Trophoblast cell (in vitro differentiated cells and primary cell): ENCODE data around the gene USP24.

Source experiments
- DNase-seq, 2 donors: peaks; one replicate each; pipeline ENCODE4 v3.0.0-alpha.2; 2016
- H2AFZ ChIP-seq: 2 replicates; pipeline ENCODE4 v1.6.1; 2013; ENCODE audit warnings: low read length, moderate library complexity, mild to moderate bottlenecking; ENCODE audit not compliant: insufficient read depth, poor library complexity
- H2AK5ac ChIP-seq: 2 replicates; pipeline ENCODE4 v1.6.1; 2013; ENCODE audit warnings: mild to moderate bottlenecking, low read length
- H2BK120ac ChIP-seq: 2 replicates; pipeline ENCODE4 v1.6.1; 2013; ENCODE audit warnings: low read length, mild to moderate bottlenecking, moderate library complexity; ENCODE audit not compliant: insufficient read depth, poor library complexity
- H2BK12ac ChIP-seq: 2 replicates; pipeline ENCODE4 v1.6.1; 2013; ENCODE audit warnings: mild to moderate bottlenecking, low read length, moderate library complexity
- H2BK5ac ChIP-seq: 2 replicates; pipeline ENCODE4 v1.6.1; 2013; ENCODE audit warnings: low read length, low read depth, moderate library complexity, mild to moderate bottlenecking; ENCODE audit not compliant: poor library complexity
- H3K14ac ChIP-seq: 2 replicates; pipeline ENCODE4 v1.6.1; 2013; ENCODE audit warnings: mild to moderate bottlenecking, low read length
- H3K18ac ChIP-seq: 2 replicates; pipeline ENCODE4 v1.6.1; 2013; ENCODE audit warnings: mild to moderate bottlenecking, low read length
- H3K23ac ChIP-seq: 2 replicates; pipeline ENCODE4 v1.6.1; 2013; ENCODE audit warnings: low read length
- H3K27ac ChIP-seq: 2 replicates; pipeline ENCODE4 v1.5.1; 2013; ENCODE audit warnings: low read depth, mild to moderate bottlenecking, inconsistent platforms, low read length, moderate library complexity
- H3K27me3 ChIP-seq: 2 replicates; pipeline ENCODE4 v1.6.1; 2013; ENCODE audit warnings: inconsistent platforms, mild to moderate bottlenecking, low read length, moderate library complexity; ENCODE audit not compliant: insufficient read depth
- H3K36me3 ChIP-seq, 2 experiments: 1 replicate in 1 of 2; 2 replicates in 1 of 2; pipeline ENCODE4 v1.6.1; 2013; ENCODE audit warnings: low read length in 2 of 2, mild to moderate bottlenecking in 2 of 2, moderate library complexity in 1 of 2; ENCODE audit not compliant: insufficient read depth in 2 of 2, control insufficient read depth in 1 of 2
- H3K4ac ChIP-seq: 2 replicates; pipeline ENCODE4 v1.6.1; 2013; ENCODE audit warnings: low read depth, mild to moderate bottlenecking, low read length, moderate library complexity
- H3K4me1 ChIP-seq, 2 experiments: 1 replicate in 1 of 2; 2 replicates in 1 of 2; pipeline ENCODE4 v1.6.1; 2013; ENCODE audit warnings: low read length in 2 of 2, mild to moderate bottlenecking in 2 of 2, moderate library complexity in 1 of 2; ENCODE audit not compliant: insufficient read depth in 2 of 2, control insufficient read depth in 1 of 2
- H3K4me2 ChIP-seq: 2 replicates; pipeline ENCODE4 v1.6.1; 2013; ENCODE audit warnings: inconsistent platforms, mild to moderate bottlenecking, low read length, moderate library complexity
- H3K4me3 ChIP-seq: 2 replicates; pipeline ENCODE4 v1.5.1; 2013; ENCODE audit warnings: mild to moderate bottlenecking, low read depth, low read length, inconsistent platforms
- H3K79me1 ChIP-seq: one replicate; pipeline ENCODE4 v1.6.1; 2013; ENCODE audit warnings: low read length
- H3K79me2 ChIP-seq: 2 replicates; pipeline ENCODE4 v1.6.1; 2013; ENCODE audit warnings: low read length, mild to moderate bottlenecking; ENCODE audit not compliant: control insufficient read depth, insufficient read depth, poor library complexity
- H3K9ac ChIP-seq: 2 replicates; pipeline ENCODE4 v1.6.1; 2013; ENCODE audit warnings: mild to moderate bottlenecking, low read length
- H3K9me3 ChIP-seq: 2 replicates; pipeline ENCODE4 v1.6.1; 2013; ENCODE audit warnings: low read depth, mild to moderate bottlenecking, control low read depth, inconsistent platforms, low read length; ENCODE audit not compliant: insufficient read depth
- H4K12ac ChIP-seq: 2 replicates; pipeline ENCODE4 v1.6.1; 2013; ENCODE audit warnings: low read depth, mild to moderate bottlenecking, low read length, moderate library complexity
- H4K8ac ChIP-seq: 2 replicates; pipeline ENCODE4 v1.6.1; 2013; ENCODE audit warnings: low read depth, mild to moderate bottlenecking, low read length, moderate library complexity
- H4K91ac ChIP-seq: one replicate; pipeline ENCODE4 v1.6.1; 2013; ENCODE audit warnings: low read depth, mild to moderate bottlenecking, low read length, moderate library complexity
- WGBS: extraction: QIAGEN DNeasy Blood & Tissue Kit; methylation state at CpG from one replicate; pipeline ENCODE4 v1.1.7; 2013; ENCODE audit warnings: missing lambda C conversion rate; ENCODE audit not compliant: insufficient read length, insufficient coverage; ENCODE audit errors: extremely low coverage; 5-methylcytosine and 5-hydroxymethylcytosine counted together

USP24 gene

DNA sequence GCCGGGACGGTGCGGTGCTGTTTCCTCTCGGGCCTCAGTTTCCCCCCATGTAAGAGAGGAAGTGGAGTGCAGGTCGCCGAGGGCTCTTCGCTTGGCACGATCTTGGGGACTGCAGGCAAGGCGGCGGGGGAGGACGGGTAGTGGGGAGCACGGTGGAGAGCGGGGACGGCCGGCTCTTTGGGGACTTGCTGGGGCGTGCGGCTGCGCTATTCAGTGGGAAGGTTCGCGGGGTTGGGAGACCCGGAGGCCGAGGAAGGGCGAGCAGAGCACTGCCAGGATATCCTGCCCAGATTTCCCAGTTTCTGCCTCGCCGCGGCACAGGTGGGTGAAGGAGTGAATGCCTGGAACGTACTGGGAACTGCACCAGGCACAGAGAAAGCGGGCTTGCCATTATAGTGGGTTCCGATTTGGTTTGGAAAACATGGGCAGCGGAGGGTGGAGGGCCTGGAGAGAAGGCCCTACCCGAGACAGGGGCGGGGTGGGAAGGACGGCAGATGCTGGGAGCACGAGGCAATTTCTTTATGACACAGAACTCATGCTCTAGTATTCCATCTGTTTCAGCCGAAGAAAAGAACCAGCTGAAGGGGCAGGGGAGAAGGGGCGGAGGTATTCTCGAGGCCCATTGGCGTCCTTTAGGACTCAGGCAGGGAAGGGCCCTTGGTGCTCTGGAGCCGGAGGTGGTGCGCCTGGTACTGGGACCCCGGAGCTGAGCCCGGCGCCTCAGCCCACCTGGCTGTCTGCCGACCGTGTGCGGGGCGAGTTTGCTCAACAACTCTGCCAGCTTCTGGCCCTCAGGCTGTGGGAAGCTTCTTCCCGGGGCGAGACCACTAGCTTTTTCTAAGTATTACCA, 174.9 kb downstream of the USP24 start:
- H3K9ac ChIP-seq, result no peak overlapping the region
- no peak overlapping the region for H2BK5ac ChIP-seq
- H3K9me3 ChIP-seq, result peaks cover 4% of the 10 kb centered on the region
- no peak overlapping the region for H2AFZ ChIP-seq
- no peak overlapping the region for H4K12ac ChIP-seq
- H3K4me3 ChIP-seq, result peak overlapping the region; percentile 62
- peak overlapping the region; percentile 66 for H3K4me2 ChIP-seq
- H2BK120ac ChIP-seq, result no peak overlapping the region
- no peak overlapping the region for H3K18ac ChIP-seq
- H2AK5ac ChIP-seq, result no peak overlapping the region
- H3K4ac ChIP-seq, result no peak overlapping the region
- no peak overlapping the region for H3K14ac ChIP-seq
- H4K91ac ChIP-seq, result no peak overlapping the region
- H3K27me3 ChIP-seq, result peaks cover 40% of the 10 kb centered on the region
- H3K23ac ChIP-seq, result no peak overlapping the region
- peaks cover 7 to 9% of the 10 kb centered on the region in 2 experiments for H3K4me1 ChIP-seq
- H4K8ac ChIP-seq, result no peak overlapping the region
- WGBS, result no CpG with 5 or more reads among the region's 49 CpGs
- H3K36me3 ChIP-seq, result no peaks in the 10 kb centered on the region
- no peaks in the 10 kb centered on the region for H3K79me1 ChIP-seq
- H2BK12ac ChIP-seq, result no peak overlapping the region
- no peaks in the 10 kb centered on the region for H3K79me2 ChIP-seq
- no peak overlapping the region for H3K27ac ChIP-seq
- DNase-seq, result no peak

DNA sequence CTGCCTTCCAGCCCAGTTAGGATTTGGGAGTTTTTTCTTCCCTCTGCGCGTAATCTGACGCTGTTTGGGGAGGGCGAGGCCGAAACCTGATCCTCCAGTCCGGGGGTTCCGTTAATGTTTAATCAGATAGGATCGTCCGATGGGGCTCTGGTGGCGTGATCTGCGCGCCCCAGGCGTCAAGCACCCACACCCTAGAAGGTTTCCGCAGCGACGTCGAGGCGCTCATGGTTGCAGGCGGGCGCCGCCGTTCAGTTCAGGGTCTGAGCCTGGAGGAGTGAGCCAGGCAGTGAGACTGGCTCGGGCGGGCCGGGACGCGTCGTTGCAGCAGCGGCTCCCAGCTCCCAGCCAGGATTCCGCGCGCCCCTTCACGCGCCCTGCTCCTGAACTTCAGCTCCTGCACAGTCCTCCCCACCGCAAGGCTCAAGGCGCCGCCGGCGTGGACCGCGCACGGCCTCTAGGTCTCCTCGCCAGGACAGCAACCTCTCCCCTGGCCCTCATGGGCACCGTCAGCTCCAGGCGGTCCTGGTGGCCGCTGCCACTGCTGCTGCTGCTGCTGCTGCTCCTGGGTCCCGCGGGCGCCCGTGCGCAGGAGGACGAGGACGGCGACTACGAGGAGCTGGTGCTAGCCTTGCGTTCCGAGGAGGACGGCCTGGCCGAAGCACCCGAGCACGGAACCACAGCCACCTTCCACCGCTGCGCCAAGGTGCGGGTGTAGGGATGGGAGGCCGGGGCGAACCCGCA, 175.7 kb downstream of the USP24 start, which contains the start of gene PCSK9:
TSS of gene PCSK9 (plus strand) at position 207 of the 741 bp plus-strand sequence. CDS start at position 497, 290 bp downstream.
- no peak within 1 kb of the TSS for H2BK5ac ChIP-seq

DNA sequence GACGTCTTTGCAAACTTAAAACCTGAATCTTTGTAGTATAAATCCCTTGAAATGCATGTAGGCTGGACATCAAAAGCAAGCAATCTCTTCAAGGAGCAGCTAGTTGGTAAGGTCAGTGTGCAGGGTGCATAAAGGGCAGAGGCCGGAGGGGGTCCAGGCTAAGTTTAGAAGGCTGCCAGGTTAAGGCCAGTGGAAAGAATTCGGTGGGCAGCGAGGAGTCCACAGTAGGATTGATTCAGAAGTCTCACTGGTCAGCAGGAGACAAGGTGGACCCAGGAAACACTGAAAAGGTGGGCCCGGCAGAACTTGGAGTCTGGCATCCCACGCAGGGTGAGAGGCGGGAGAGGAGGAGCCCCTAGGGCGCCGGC, 176.2 kb downstream of the USP24 start:
- peaks cover 4% of the 10 kb centered on the region for H3K9me3 ChIP-seq
- H4K12ac ChIP-seq, result no peak overlapping the region
- no peak overlapping the region for H3K27ac ChIP-seq
- H3K36me3 ChIP-seq, result no peaks in the 10 kb centered on the region
- WGBS, result no CpG with 5 or more reads among the region's 9 CpGs
- H3K4me2 ChIP-seq, result peak overlapping the region; percentile 66
- no peak overlapping the region for H4K91ac ChIP-seq
- H3K79me1 ChIP-seq, result no peaks in the 10 kb centered on the region
- no peak overlapping the region for H4K8ac ChIP-seq
- no peak overlapping the region for H2BK12ac ChIP-seq
- no peaks in the 10 kb centered on the region for H3K79me2 ChIP-seq
- no peak overlapping the region for H2AK5ac ChIP-seq
- H2BK120ac ChIP-seq, result no peak overlapping the region
- peaks cover 40% of the 10 kb centered on the region for H3K27me3 ChIP-seq
- H3K9ac ChIP-seq, result no peak overlapping the region
- H2BK5ac ChIP-seq, result no peak overlapping the region
- no peak overlapping the region for H3K4me3 ChIP-seq
- no peak overlapping the region for H3K14ac ChIP-seq
- H3K4me1 ChIP-seq, result peaks cover 7 to 9% of the 10 kb centered on the region in 2 experiments
- H3K18ac ChIP-seq, result no peak overlapping the region
- DNase-seq, result no peak
- no peak overlapping the region for H2AFZ ChIP-seq
- no peak overlapping the region for H3K23ac ChIP-seq
- no peak overlapping the region for H3K4ac ChIP-seq

More for the DNA sequence above, 175.7 kb downstream of the USP24 start, which contains the start of gene PCSK9:
- WGBS, result no CpG with 5 or more reads among the region's 67 CpGs
- peaks cover 4% of the 10 kb centered on the region for H3K9me3 ChIP-seq
- no peak within 1 kb of the TSS for H3K14ac ChIP-seq
- no peak for DNase-seq
- no peaks in the 10 kb centered on the region for H3K36me3 ChIP-seq
- no peak within 1 kb of the TSS for H4K8ac ChIP-seq
- H2AFZ ChIP-seq, result no peak within 1 kb of the TSS
- no peak within 1 kb of the TSS for H4K91ac ChIP-seq
- H3K4ac ChIP-seq, result no peak within 1 kb of the TSS
- H2BK120ac ChIP-seq, result no peak within 1 kb of the TSS
- H4K12ac ChIP-seq, result no peak within 1 kb of the TSS
- no peaks in the 10 kb centered on the region for H3K79me1 ChIP-seq
- no peak within 1 kb of the TSS for H2BK12ac ChIP-seq
- H3K9ac ChIP-seq, result no peak within 1 kb of the TSS
- H3K27me3 ChIP-seq, result peaks cover 40% of the 10 kb centered on the region
- H3K4me2 ChIP-seq, result peak within 1 kb of the TSS; percentile 66
- H3K79me2 ChIP-seq, result no peaks in the 10 kb centered on the region
- no peak within 1 kb of the TSS for H2AK5ac ChIP-seq
- H3K27ac ChIP-seq, result no peak within 1 kb of the TSS
- H3K4me1 ChIP-seq, result peaks cover 7 to 9% of the 10 kb centered on the region in 2 experiments
- H3K18ac ChIP-seq, result no peak within 1 kb of the TSS
- peak within 1 kb of the TSS; percentile 62 for H3K4me3 ChIP-seq
- no peak within 1 kb of the TSS for H3K23ac ChIP-seq

DNA sequence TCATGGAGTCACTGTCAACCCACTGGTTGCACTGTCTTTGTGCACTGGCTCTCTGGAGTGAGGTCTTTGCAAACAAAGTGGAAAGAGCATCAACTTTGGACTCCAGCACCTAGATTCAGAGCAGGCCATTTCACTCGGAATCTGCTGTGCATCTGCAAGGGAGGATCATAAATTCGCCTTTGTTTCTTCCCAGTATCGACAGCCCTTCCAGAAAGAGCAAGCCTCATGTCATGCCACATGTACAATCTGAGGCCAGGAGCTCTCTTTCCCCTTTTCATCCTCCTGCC, 176.7 kb downstream of the USP24 start:
- H4K8ac ChIP-seq, result no peak overlapping the region
- H3K79me2 ChIP-seq, result no peaks in the 10 kb centered on the region
- H3K36me3 ChIP-seq, result no peaks in the 10 kb centered on the region
- no peak overlapping the region for H3K27ac ChIP-seq
- no peak overlapping the region for H3K23ac ChIP-seq
- H3K14ac ChIP-seq, result no peak overlapping the region
- no peak overlapping the region for H2BK5ac ChIP-seq
- no peak overlapping the region for H3K4me2 ChIP-seq
- no peak overlapping the region for H4K12ac ChIP-seq
- peaks cover 4% of the 10 kb centered on the region for H3K9me3 ChIP-seq
- WGBS, result no CpG with 5 or more reads among the region's 3 CpGs
- no peak overlapping the region for H3K4me3 ChIP-seq
- no peak overlapping the region for H3K9ac ChIP-seq
- no peak overlapping the region for H2AK5ac ChIP-seq
- H2AFZ ChIP-seq, result no peak overlapping the region
- H3K79me1 ChIP-seq, result no peaks in the 10 kb centered on the region
- H2BK120ac ChIP-seq, result no peak overlapping the region
- no peak for DNase-seq
- peaks cover 7 to 9% of the 10 kb centered on the region in 2 experiments for H3K4me1 ChIP-seq
- no peak overlapping the region for H4K91ac ChIP-seq
- no peak overlapping the region for H3K18ac ChIP-seq
- H3K27me3 ChIP-seq, result peaks cover 40% of the 10 kb centered on the region
- H3K4ac ChIP-seq, result no peak overlapping the region
- no peak overlapping the region for H2BK12ac ChIP-seq
